22Rv1 (cell line): ENCODE data around the gene NEURL1B.

Experiments
- H3K27ac ChIP-seq: fragments of 450-650 bp; 2 replicates; pipeline ENCODE4 v1.5.1; 2017
- CTCF ChIP-seq: fragments of 450-650 bp; IDR thresholded peaks from 2 replicates; pipeline ENCODE4 v1.5.1; 2017; ENCODE audit warnings: mild to moderate bottlenecking
- ZFX ChIP-seq: fragments of 450-650 bp; IDR thresholded peaks from 2 replicates; pipeline ENCODE4 v1.6.1; 2017; ENCODE audit warnings: antibody characterized with exemption, borderline replicate concordance

Gene NEURL1B

GRCh38 chr5:172642926-172643871 is 2.1 kb downstream of the NEURL1B start:
- TF ChIP-seq CTCF = no peak
- no peak for TF ChIP-seq ZFX
- H3K27ac ChIP-seq = peak overlapping the region; percentile 78; the same call in 1 of the 2 replicates

GRCh38 chr5:172644266-172644665 is 3.2 kb downstream of the NEURL1B start:
- no peak overlapping the region for H3K27ac ChIP-seq
- no peak for TF ChIP-seq ZFX
- no peak for TF ChIP-seq CTCF

- TF ChIP-seq CTCF = no peak
- TF ChIP-seq ZFX = no peak
- no peak overlapping the region for H3K27ac ChIP-seq
These were observed 3.6 kb downstream of the NEURL1B start for GRCh38 chr5:172644711-172645110.

GRCh38 chr5:172645271-172646055 is 4.4 kb downstream of the NEURL1B start:
- TF ChIP-seq CTCF = no peak
- TF ChIP-seq ZFX = no peak
- no peak overlapping the region for H3K27ac ChIP-seq

GRCh38 chr5:172646716-172647285 is 5.7 kb downstream of the NEURL1B start:
- no peak overlapping the region for H3K27ac ChIP-seq
- TF ChIP-seq CTCF (no peak), ZFX (no peak)

- no peak overlapping the region for H3K27ac ChIP-seq
- no peak for TF ChIP-seq ZFX
- TF ChIP-seq CTCF = no peak
These were observed 6.4 kb downstream of the NEURL1B start for GRCh38 chr5:172647352-172648012.
